Stimulated activated effector memory CD8-positive, alpha-beta T cell treated with anti-CD3 and anti-CD28 coated beads, Interleukin-12 subunit alpha, Interleukin-12 subunit beta, amount 100 ng/mL, for 72 hours (primary cell): ENCODE data around the gene BET1L.
"Not testable (repeated sequence)": the region's sequence is repeated elsewhere in the genome, so short reads cannot be mapped to it uniquely, and the experiment has no call there.

Experiments used
- ATAC-seq: fragments of 150-1000 bp; cut with Tn5 transposase; 2 replicates; pipeline ENCODE4 v1.10.0; 2021
- DNase-seq, 2 donors: peaks; one replicate each; pipeline ENCODE4 v3.0.0; 2021 to 2022; ENCODE audit warnings: low spot score in 2 of 2
- H3K27ac Mint-ChIP-seq: one replicate; pipeline ENCODE4 v1.8.0; 2022; ENCODE audit warnings: mild to moderate bottlenecking, mixed read lengths
- H3K36me3 Mint-ChIP-seq: one replicate; pipeline ENCODE4 v1.8.0; 2022; ENCODE audit warnings: mild to moderate bottlenecking, mixed read lengths
- H3K4me1 Mint-ChIP-seq: one replicate; pipeline ENCODE4 v1.8.0; 2022; ENCODE audit warnings: mixed read lengths
- H3K4me3 Mint-ChIP-seq: one replicate; pipeline ENCODE4 v1.8.0; 2022; ENCODE audit warnings: mild to moderate bottlenecking, mixed read lengths
- H3K9me3 Mint-ChIP-seq: one replicate; pipeline ENCODE4 v1.8.0; 2022; ENCODE audit warnings: mixed read lengths

The BET1L gene, protein sequence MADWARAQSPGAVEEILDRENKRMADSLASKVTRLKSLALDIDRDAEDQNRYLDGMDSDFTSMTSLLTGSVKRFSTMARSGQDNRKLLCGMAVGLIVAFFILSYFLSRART

DNA sequence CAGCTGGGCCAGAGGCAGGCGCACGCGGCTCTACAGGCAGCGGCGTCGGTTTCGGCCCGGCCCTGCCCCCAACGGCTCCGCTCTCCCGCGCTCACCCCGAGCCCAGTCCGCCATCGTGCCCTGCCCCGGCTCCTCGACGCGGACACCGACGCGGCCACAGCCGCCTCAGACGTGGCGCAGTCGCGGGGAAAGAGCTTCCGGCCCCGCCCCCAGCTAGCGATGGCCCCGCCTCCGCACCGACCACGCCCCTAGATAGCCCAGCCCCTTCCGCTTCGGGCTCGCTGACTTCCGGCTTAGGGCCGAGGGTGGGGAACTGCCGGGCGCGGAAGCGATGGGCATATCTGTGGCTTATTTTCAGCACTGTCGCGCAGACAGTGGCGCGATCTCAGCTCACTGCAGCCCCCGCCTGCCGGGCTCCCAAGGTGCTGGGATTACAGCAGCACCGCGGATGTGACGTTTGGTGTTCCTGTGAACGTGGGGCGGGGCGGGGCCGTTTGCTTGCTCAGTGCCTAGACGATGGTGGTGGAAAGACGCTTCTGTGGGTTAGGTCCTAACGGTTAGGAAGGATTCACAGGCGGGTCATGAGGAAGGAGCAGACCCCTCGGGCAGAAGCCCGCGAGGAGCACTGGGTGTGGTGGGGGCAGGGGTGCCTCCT, at the start of gene BET1L, which contains the start of gene RIC8A:
BET1L (minus strand) TSS at position 192 of the 655 bp plus-strand sequence; CDS start at position 114, 78 bp downstream.
RIC8A (plus strand) TSS at position 501 of the 655 bp plus-strand sequence. CDS start 1,147 bp downstream, outside the sequence.
- no peaks in the 10 kb centered on the region for H3K9me3 Mint-ChIP-seq
- ATAC-seq (peak; percentile 94), DNase-seq (peak; percentile 96 to 99)
- H3K36me3 Mint-ChIP-seq, result peaks cover 77% of the 10 kb centered on the region
- peak within 1 kb of the TSS; percentile 99 for H3K27ac Mint-ChIP-seq
- peaks cover 59% of the 10 kb centered on the region for H3K4me1 Mint-ChIP-seq
- peak within 1 kb of the TSS; percentile 99 for H3K4me3 Mint-ChIP-seq

GRCh38 chr11:255816-256215, 48.6 kb upstream of the BET1L start:
- Mint-ChIP-seq H3K4me3 (no peak overlapping the region), H3K27ac (no peak overlapping the region), H3K4me1 (no peaks in the 10 kb centered on the region), H3K9me3 (no peaks in the 10 kb centered on the region), H3K36me3 (peaks cover 34% of the 10 kb centered on the region)
- ATAC-seq, result no peak
- no peak for DNase-seq

DNA sequence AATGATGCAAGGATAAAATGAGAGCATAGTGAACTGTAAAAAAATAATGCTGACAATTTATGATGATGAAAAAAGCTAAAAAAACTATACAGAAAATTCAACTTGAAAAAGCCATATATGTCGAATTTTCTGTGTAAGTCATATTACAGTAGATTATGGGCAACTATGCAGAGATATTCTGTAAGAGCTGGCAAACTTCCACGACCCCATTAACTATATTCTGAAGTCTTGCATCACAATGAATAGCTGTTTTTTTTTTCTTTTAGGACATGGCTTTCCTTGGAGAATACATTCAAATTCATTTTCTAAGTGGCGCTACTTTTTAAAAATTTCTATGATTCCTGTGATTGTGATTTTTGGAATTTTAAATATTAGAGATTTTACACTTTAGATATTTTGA, 48.0 kb upstream of the BET1L start:
- Mint-ChIP-seq H3K4me3 (no peak overlapping the region), H3K4me1 (no peaks in the 10 kb centered on the region), H3K27ac (no peak overlapping the region), H3K9me3 (no peaks in the 10 kb centered on the region), H3K36me3 (peaks cover 41% of the 10 kb centered on the region)
- ATAC-seq (no peak), DNase-seq (no peak)

GRCh38 chr11:253886-254270, 46.7 kb upstream of the BET1L start:
- H3K4me3 Mint-ChIP-seq, result no peak overlapping the region
- no peak overlapping the region for H3K27ac Mint-ChIP-seq
- peaks cover 54% of the 10 kb centered on the region for H3K36me3 Mint-ChIP-seq
- ATAC-seq (no peak), DNase-seq (no peak)
- H3K4me1 Mint-ChIP-seq, result peaks cover 6% of the 10 kb centered on the region
- no peaks in the 10 kb centered on the region for H3K9me3 Mint-ChIP-seq

DNA sequence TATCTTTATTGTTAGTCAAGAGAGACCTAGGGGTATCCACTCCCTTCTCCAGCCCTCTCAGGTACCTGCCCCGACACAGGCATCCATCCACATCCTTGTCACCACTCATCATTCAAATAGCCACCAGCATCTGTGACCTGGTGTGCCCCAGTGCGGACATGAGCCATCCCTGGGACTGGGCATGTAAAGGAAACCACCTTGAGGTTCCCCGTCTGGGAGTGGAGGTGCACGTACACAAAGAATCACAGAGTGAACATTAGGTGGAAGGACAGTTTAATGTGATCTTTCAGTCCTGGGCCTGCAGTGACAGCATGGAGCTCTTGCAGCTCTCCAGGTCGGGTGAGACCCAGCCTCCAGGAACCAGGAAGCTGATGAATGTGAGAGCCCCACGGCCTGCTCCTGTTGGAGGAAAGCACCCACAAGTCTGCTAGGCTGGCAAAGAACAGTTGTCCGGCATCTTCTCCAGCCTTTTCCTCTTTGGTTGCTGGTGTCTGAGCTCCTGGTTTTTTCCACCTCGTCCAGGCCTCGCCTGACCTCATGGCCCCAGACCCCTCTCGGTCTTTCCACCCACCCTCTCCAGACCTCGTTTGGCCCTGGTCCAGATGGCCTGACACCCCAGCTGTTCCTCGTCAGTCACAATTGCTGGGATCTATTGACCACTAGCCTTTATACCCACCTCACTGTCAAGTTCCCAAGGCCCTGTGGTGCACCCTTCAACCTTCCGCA, 46.1 kb upstream of the BET1L start:
- DNase-seq, result no peak
- H3K27ac Mint-ChIP-seq, result no peak overlapping the region
- H3K36me3 Mint-ChIP-seq, result peaks cover 59% of the 10 kb centered on the region
- no peak overlapping the region for H3K4me3 Mint-ChIP-seq
- no peaks in the 10 kb centered on the region for H3K9me3 Mint-ChIP-seq
- H3K4me1 Mint-ChIP-seq, result peaks cover 8% of the 10 kb centered on the region
- ATAC-seq, result no peak

DNA sequence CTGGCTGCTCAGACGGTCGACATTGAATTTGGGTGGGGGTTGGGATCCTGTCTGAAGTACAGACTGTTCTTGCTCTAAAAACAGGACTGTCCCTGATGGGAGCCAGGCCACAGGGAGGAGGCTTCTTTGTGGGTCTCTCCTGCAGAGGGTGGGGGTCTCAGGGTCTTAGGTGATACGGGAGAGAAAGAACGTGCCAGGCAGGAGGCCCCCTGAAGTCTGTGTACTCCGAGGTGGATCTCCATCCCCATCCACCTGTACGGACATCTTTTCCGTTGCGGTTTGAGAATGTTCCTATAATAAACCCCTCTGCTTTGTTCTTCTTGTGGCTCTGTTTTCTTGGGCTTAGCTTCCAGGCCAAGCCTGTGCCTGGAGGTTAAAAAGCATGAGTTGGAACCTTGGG, 45.5 kb upstream of the BET1L start:
- Mint-ChIP-seq H3K9me3 (no peaks in the 10 kb centered on the region), H3K4me1 (peaks cover 8% of the 10 kb centered on the region), H3K36me3 (peaks cover 66% of the 10 kb centered on the region), H3K4me3 (no peak overlapping the region), H3K27ac (peak overlapping the region; percentile 43)
- DNase-seq (no peak), ATAC-seq (no peak)

GRCh38 chr11:251550-251949, 44.4 kb upstream of the BET1L start:
- no peaks in the 10 kb centered on the region for H3K9me3 Mint-ChIP-seq
- H3K27ac Mint-ChIP-seq, result no peak overlapping the region
- peaks cover 77% of the 10 kb centered on the region for H3K36me3 Mint-ChIP-seq
- H3K4me1 Mint-ChIP-seq, result peaks cover 8% of the 10 kb centered on the region
- DNase-seq, result no peak
- no peak overlapping the region for H3K4me3 Mint-ChIP-seq
- no peak for ATAC-seq

GRCh38 chr11:250740-251299, 43.6 kb upstream of the BET1L start:
- Mint-ChIP-seq H3K4me3 (no peak overlapping the region), H3K27ac (peak overlapping the region; percentile 20), H3K4me1 (peaks cover 8% of the 10 kb centered on the region), H3K9me3 (no peaks in the 10 kb centered on the region), H3K36me3 (peaks cover 84% of the 10 kb centered on the region)
- DNase-seq, result peak; percentile 48 to 84
- ATAC-seq, result peak; percentile 93

GRCh38 chr11:250274-250673, 43.1 kb upstream of the BET1L start:
- DNase-seq (no peak), ATAC-seq (no peak)
- Mint-ChIP-seq H3K4me1 (peaks cover 11% of the 10 kb centered on the region), H3K27ac (peak overlapping the region; percentile 20), H3K9me3 (no peaks in the 10 kb centered on the region), H3K4me3 (no peak overlapping the region), H3K36me3 (peaks cover 90% of the 10 kb centered on the region)

DNA sequence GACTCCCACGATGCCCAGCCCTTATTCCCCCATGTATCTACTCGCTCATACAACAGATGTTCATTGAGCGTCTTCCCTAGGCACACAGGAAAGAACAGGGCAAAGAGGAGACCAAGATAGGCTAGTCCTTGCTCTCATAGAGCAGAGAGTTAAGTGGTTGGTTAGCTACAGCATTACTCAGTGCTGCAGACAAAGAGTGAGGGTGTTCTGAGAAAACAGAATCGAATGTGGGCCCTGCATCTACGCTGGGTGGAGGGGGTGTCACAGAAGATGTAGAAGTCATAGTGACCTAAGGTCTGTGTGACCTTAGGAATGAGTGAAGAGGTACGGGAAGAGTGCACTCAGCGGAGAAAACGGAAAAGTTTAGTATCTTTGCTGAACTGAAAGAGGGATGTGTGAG, 41.9 kb upstream of the BET1L start:
- DNase-seq (no peak), ATAC-seq (no peak)
- Mint-ChIP-seq H3K4me1 (peaks cover 14% of the 10 kb centered on the region), H3K9me3 (no peaks in the 10 kb centered on the region), H3K36me3 (peaks cover 100% of the 10 kb centered on the region), H3K27ac (peak overlapping the region; percentile 2), H3K4me3 (no peak overlapping the region)

GRCh38 chr11:244376-244775, 37.2 kb upstream of the BET1L start:
- ATAC-seq (peak; percentile 80), DNase-seq (no peak)
- Mint-ChIP-seq H3K4me3 (no peak overlapping the region), H3K9me3 (no peaks in the 10 kb centered on the region), H3K36me3 (peaks cover 100% of the 10 kb centered on the region), H3K4me1 (peaks cover 32% of the 10 kb centered on the region), H3K27ac (no peak overlapping the region)

GRCh38 chr11:241634-242033, 34.4 kb upstream of the BET1L start:
- Mint-ChIP-seq H3K4me3 (no peak overlapping the region), H3K36me3 (peaks cover 93% of the 10 kb centered on the region)

GRCh38 chr11:240315-240714, 33.1 kb upstream of the BET1L start:
- Mint-ChIP-seq H3K4me3 (no peak overlapping the region), H3K36me3 (peaks cover 92% of the 10 kb centered on the region), H3K9me3 (no peaks in the 10 kb centered on the region), H3K4me1 (peaks cover 38% of the 10 kb centered on the region), H3K27ac (no peak overlapping the region)
- no peak for DNase-seq
- ATAC-seq, result no peak

More at GRCh38 chr11:241634-242033, 34.4 kb upstream of the BET1L start:
- DNase-seq, result no peak
- ATAC-seq, result no peak
- H3K27ac Mint-ChIP-seq, result peak overlapping the region; percentile 57
- H3K4me1 Mint-ChIP-seq, result peaks cover 38% of the 10 kb centered on the region
- no peaks in the 10 kb centered on the region for H3K9me3 Mint-ChIP-seq

- DNase-seq, ATAC-seq, H3K9me3 Mint-ChIP-seq, H3K27ac Mint-ChIP-seq: not testable (repeated sequence)
- H3K4me3 Mint-ChIP-seq, result peak overlapping the region; percentile 92
- H3K36me3 Mint-ChIP-seq, result peaks cover 73% of the 10 kb centered on the region
- H3K4me1 Mint-ChIP-seq, result peaks cover 35% of the 10 kb centered on the region
Observed at GRCh38 chr11:238346-238745, 31.1 kb upstream of the BET1L start.
